Measurements from ENCODE around the gene CEP162.
A peak's percentile ranks its signal among the peaks of the same experiment; 100 is the strongest.
"Not testable (repeated sequence)": the region's sequence is repeated elsewhere in the genome, so short reads cannot be mapped to it uniquely, and the experiment has no call there.

CEP162 gene, protein sequence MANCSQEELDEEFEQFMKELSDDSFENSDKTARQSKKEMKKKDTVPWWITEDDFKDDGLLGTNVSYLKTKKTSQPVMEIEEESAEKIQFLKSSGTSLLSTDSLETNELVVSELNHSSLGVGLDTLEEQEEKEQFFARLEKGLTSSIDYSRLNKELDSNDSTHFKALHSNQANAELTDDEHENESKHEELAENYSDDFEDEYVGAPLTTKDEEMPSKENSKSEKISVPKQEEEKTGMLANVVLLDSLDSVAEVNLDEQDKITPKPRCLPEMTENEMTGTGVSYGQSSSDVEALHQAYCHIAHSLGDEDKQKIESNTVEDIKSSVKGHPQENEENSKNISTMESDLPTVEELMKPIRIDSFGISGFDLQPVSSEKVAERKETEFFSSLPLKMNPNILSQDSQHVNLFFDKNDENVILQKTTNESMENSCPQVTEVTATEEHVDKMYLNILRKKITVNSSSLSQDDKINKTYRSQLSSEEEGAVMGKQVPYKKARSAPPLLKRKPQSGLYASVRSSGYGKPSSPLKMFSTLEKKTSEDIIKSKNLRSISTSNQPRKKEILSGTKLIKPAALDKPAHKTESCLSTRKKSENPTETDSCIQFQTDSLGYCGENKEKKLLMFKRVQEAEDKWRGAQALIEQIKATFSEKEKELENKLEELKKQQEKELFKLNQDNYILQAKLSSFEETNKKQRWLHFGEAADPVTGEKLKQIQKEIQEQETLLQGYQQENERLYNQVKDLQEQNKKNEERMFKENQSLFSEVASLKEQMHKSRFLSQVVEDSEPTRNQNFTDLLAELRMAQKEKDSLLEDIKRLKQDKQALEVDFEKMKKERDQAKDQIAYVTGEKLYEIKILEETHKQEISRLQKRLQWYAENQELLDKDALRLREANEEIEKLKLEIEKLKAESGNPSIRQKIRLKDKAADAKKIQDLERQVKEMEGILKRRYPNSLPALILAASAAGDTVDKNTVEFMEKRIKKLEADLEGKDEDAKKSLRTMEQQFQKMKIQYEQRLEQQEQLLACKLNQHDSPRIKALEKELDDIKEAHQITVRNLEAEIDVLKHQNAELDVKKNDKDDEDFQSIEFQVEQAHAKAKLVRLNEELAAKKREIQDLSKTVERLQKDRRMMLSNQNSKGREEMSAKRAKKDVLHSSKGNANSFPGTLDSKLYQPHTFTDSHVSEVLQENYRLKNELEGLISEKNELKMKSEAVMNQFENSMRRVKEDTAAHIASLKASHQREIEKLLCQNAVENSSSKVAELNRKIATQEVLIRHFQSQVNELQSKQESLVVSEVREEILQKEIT (N-terminal part only)

DNA sequence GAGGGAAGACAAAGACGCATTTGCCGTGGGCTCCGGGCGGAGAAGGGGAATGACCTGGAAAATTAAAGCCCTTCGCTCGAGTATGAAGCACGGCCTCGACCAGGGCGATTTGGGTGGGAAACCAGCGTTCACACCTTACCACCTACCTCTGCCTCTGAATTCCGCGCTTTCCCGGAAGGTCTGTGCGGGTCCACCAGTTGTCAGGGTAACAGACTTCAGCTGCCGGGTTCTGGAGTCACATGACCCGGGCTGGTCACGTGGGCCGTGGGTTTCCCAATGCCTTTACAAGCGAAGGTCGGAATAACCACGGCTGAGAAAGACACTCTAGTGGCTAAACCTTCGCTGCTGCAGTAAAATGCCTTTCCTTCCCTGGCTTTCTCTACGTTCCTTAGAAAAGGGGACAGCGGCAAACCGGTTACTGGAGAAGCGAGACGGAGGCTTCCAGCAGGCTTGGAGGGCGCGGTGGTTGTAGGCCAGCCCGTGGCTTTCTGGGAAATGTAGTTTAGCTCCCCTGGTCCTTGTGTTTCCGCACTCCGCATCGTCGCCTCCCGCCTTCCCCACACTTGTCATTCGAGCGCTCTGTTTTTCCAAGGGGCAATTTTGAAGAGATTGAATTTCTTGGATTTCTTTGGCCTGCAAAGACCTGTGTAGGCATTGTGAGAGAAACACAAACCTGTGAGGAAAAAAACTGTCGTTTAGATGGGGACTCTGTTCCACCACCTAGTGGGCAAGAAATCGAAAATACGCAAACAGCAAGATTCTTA is at the start of gene CEP162:
CEP162 (minus strand) TSS at position 210 of the 764 bp plus-strand sequence. CDS start 1,250 bp downstream, outside the sequence.
- DNase-seq: peak; percentile 53 to 83

DNA sequence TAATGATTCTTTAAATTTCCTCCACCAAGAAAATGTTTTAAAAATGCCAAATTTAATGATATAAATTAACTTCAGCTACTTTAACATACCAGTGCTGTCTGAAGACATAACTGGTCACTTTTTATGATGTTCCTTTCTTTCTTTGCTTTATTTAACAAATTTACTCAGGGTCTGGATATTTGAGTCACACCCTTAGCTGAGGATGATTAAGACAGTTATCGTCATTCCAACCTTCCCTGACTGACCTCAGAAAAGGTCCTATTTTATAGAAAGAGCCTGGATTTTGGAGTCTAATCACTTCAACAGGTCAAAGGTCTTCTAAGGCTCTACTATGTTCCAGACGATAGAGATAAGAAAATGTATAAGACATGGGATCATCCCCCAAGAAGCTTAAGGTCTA is 47.4 kb upstream of the CEP162 start:
- no peak for DNase-seq

DNA sequence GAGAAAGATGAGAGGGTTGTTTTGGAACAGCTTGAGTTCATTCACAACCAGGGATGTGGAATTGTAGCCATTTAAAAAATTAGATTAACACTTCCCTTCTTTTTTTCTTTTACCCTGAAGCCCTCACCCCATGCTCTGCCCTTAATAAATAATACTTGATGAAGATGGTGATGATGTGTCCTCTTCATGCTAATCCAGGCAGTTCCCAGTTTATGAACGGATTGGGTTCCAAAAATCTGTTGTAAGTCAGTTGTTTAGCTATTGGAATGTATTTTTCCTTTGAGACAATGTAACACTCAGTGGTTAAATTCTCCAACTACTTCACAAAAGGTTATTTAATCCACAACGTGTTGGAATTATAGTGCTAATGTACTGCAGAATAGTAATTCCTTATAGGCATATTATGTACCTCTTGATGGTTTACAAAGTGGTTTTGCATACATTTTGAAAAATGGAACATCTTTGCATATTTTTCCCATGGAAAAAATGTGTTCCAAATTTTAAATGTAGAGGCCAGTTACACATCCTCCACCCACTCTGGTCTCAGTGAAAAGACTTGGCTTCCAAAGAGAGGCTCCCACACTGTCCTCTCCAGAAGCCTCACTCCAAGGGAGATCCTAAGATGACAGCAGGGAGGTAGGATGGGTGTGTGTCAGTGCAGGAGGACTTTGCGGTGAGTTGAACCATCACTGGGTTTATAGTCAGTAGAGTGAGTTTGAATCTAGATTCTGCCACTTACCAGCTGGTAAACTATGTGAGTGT is 45.8 kb upstream of the CEP162 start:
- no peak for DNase-seq

DNA sequence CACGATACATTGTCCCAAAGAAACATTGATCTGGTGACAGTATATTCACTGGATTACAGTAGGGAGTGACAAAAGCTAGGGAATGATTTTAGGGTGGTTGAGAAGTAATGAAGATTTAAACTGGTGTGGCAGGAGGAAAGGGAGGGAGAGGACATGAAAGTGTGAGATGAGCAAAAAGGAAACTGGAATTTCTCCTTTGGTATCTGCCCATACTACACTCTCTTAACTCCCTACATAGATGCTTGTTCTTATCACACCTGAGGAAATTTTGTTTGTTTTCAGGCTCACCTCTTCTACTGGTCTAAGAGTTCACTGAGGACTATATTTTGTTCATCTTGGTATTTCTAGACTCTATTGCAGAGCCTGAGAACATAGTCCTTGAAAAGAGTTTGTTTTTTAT is 44.9 kb upstream of the CEP162 start:
- DNase-seq: no peak

DNA sequence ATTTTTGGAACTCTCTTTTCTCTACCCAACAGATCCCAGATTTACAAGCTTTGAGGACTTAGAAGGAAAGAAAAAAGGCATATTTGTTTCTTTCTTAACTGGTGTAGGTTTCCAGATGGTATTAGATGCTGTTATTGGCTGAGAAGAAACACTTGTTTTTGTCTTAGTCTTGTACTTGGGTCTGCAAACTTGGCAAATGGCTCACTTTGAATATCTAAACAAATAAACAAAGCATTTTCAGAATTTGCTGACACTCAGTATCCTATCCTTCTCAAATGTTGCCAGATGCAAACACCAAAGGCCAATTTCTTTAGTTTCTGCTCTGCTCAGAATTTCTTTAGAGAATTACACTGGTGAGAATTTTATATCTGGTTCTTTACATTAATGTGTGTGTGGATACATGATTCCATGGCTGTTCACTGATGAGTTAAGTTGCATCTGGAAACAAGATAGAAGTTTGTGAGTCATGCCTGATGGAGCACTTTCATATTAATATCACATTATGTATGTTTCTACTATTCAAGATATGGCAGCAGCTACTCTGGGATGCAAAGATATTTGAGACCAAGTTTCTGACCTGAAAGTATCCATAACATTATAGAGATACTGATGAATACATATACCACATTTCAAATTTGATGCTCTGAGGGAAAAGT is 43.7 kb upstream of the CEP162 start:
- DNase-seq: no peak

DNA sequence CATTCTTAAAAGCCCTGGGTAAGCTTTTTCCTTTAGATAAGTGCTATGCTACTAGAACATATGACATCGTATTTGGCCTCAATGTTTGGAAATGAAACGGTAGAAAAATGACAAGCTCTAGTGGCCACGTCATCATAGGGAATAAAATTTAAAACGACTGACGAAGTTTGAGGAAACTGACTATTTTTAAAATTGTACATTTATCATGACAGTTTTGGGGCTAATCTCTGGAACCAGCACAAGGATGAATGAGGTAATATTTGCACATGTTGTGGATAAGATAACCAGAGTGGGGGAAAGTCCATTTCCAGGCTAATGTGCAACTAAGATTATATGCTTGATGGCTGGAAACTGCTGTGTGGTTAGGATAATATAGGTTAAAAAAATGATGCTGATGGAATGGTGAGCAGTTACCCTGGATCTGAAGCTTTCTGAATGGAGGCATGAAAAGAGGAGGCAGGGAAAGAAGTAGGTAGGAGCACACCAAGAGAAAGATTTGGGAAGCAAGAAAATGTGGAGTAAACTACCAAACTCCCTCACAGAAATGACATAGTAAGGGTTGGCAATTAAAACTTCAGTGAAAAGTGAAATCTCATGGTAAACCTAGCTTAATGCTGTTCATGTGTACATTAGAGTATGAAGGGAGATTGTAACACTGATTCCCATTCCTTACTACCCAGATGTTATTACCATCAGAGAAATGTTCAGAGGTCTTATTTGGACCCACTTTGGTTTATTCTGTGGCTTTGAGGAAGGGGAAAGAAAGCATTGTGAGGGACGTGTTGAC is 42.7 kb upstream of the CEP162 start:
- no peak for DNase-seq

DNA sequence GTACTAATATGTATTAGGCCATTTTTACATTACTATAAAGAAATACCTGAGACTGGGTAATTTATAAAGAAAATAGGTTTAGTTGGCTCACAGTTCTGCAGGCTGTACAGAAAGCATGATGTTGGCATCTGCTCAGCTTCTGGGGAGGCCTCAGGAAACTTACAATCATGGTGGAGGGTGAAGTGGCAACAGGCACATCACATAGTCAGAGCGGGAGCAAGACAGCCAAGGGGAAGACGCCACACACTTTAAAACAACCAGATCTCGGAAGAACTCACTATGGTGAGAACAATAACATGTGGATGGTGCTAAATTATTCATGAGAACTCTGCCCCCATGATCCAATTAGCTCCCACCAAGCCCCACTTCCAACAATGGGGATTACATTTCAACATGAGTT is 41.3 kb upstream of the CEP162 start:
- no peak for DNase-seq

DNA sequence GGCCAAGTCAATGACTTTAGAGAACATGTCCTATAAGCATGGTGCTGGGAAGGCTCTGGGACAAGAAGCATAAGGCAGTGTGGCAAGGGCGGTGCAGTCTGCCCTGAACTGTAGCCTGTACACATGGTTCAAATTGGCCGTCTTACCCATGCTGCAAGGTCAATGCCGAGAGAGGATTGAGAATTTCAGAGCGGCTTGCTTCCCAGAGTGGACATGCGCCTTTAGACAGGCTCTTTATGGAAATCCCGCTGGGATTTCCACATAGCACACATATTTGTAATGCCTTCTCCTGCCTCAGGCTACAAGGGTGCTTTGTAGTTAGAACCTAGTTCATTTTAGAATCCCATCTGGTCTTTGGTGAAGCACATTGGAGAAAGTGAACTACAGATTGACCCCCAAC is 36.1 kb upstream of the CEP162 start:
- no peak for DNase-seq

DNA sequence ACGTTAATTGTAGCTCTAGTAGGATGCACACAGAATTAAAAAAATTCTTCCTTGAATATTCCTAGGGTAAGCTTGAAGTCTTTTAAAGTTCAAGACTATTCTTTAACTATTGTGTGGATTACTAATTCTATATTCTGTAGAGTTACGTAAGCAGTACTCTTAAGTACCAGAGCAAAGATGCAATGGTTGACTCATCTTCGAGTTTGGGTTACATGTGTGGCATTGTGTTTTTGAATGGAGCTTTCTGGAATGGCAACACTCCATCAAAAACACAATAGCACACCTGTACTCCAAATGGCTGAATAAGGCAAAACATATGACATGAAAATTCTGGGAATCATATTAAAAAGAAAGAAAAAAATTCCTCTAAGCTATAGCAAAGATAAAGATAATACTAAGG is 33.5 kb upstream of the CEP162 start:
- no peak for DNase-seq

DNA sequence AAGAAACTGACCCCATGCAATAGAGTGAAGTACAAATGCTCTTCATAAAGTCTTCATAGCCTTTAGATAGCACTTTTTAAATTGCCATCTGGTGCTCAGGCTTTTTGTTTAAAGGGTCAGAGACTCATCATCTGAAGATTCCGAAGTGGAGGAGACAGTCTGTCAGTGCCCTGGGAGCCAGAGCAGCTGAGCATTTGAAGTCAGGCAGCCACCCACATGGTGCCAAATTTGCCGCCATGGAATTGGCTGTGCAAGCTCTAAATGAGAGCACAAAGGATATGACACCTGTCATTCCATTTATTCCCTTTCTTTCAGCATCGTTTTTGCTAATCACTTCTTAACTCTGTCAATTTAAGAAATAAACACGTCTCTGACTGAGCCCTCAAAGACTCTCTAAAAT is 32.8 kb upstream of the CEP162 start:
- DNase-seq: no peak

DNA sequence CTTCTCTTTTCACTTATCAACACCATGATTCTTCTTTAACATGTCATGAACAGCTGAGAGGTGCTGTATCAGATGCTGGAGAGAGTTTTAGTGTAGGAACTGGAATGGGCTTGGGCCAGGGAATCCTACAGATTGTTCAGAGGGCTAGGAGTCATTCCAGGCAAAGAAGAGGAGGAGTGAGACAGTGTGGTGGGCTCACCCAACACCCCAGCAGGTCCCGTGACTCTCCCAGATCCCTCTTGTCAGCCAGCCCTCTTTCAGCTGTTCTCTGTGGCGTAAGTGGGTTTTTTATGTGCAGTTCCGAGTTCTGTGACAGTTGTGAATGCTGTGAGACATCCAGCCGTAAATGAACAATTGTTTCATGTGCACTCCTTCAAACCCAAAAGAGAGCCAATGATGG is 31.4 kb upstream of the CEP162 start:
- DNase-seq: no peak

DNA sequence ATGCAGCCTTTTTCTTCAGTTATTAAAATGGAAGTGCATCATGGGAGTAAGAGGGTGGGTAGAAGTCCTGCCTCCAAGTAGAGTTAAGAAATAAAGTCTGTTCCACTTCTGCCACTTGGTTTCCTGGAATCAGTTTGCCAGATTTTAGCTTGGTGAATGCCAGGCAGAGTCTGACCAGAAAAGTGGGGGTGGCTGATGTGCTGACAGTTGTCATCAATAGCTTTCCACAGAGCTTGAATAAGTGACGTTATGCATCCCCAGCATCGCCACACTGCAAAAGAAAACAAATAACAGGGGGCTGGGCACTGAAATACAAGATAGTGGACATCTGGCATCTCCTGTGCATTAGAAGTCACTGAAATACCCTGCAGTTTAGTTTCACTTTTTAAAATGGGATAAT is 30.8 kb upstream of the CEP162 start:
- DNase-seq: no peak

DNA sequence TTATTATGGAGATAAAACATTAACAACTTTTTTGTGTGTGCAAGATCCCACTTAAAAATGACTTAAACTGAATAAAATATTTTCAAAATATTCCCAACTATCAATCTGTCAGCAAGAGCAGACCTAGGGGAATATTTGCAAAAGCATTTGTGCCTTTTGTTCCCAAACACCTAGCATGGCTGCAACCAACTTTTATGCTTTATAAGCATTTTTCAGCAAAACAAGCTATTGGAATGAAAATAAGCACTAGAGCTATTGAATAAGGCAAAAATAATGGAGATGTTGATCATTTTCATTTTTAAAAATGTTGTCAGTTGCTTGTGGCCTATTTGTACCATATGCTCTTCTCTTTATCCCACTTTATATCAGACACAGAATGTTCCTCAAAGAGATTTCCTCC is 28.2 kb upstream of the CEP162 start:
- no peak for DNase-seq

DNA sequence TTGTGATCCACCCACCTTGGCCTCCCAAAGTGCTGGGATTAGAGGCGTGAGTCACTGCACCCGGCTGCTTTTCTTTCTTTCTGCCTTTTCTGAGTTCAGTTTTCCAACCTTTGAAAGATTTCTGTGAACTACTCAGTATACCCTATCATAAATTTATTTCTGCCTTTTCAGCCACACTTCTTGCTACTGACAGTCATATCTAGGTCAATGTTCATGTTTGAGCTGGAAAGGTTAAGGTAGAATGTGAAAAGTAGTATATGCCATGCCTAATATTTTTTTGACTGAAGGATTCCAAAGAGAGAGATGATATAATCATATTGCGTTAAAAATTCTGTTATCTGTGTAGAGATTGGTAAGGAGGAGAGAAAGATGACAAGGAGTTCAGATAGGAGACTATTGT is 25.9 kb upstream of the CEP162 start:
- DNase-seq: no peak

DNA sequence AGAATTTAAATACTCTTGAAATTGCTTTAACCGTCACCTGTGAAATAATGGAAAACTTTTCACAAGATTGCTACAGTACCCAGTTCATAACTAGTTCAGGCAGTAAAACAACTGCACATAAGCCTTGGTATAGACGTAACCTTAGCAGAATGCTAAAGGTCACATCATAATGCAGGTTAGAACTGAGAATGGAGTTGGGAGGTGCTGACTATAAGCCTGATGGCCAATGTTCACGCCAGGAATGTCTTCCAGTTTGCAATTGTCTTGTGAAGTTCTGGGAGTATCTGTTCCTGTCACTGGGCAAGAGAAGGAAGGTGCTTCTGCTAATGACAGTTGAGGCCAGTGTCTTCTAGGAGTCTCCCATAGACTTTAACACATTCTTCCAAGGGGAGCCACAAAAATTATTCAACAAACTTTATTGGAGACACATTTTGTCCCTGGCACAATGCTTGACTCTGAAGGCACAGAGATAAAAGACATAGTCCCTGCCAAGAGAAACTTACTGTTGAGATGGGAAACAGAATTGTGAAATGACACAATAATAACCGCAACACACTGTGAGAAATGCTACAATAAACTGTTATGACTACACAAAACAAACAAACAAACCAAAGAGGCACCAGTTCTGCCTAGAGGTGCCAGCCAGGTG is 24.6 kb upstream of the CEP162 start:
- DNase-seq: no peak

DNA sequence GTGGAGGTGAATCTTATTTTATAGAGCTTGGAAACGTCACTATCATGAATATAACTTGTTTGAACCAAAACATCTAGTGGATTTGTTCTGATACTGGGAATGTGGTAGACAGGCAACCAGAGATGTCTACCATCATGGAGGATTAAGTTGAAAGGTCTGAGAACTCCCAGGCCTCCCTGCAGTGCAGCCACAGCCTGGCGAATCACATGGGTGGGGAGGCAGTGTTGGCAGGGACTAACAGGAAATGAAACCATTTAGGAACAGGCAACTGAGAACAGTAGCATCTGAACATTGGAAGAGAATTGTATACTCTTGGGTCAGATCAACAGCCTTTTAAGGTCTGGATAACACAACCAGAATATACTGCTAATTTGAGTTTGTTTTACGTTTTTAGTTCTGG is 22.3 kb upstream of the CEP162 start:
- no peak for DNase-seq

DNA sequence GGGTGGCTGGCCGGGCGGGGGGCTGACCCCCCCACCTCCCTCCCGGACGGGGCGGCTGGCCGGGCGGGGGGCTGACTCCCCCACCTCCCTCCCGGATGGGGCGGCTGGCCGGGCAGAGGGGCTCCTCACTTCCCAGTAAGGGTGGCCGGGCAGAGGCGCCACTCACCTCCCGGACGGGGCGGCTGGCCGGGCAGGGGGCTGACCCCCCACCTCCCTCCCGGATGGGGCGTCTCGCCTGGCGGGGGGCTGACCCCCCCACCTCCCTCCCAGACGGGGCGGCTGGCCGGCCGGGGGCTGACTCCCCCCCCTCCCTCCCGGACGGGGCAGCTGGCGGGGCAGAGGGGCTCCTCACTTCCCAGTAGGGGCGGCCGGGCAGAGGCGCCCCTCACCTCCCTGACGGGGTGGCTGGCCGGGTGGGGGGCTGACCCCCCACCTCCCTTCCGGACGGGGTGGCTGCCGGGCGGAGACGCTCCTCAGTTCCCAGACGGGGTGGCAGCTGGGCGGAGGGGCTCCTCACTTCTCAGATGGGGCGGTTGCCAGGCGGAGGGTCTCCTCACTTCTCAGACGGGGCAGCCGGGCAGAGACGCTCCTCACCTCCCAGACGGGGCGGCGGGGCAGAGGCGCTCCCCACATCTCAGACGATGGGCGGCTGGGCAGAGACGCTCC is 17.1 kb upstream of the CEP162 start:
- not testable (repeated sequence) for DNase-seq

DNA sequence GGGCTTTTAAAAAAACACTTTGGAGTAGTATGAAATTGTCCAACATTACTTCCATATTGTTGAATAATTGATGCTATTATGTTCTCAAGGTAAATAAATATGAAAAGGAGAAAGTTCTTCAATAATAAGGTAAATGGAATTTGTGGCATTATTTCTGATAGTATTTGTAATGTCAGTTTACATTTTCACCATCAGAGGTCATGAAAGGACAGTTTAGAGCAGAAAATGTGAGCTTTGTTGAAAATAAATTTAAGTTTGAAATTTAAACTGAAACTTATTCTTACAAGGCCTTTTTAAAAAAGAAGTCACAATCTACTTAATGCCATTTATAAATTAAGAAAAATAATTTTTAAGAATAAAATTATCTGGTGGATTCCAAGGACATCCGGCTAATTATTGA is 15.8 kb upstream of the CEP162 start:
- no peak for DNase-seq

DNA sequence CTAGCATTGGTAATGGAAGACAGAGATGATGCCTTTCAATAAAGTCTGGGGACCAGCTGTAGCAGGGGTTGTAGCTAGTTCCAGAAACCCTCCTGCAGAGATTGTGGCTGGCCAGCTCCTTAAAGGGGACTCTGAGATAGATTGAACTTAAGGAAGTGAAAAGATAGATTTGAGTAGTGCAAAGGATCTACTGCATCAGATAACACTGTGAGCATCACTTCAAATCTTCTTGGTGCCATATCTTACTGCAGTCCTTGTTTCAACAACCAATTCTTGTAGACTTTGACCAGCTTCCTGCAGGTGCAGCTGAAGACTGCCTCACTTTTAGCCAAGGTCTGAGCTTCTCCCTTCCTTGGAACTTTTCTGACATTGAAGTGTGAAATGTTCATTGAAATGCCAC is 14.8 kb upstream of the CEP162 start:
- DNase-seq: no peak

Measured in cerebellar nuclear complex (tissue), 1 donor.